BE2C (cell line): ENCODE results near the gene HSPH1.

Source experiments
- DNase-seq: peaks from one replicate; pipeline ENCODE4 v3.0.0-alpha.2; 2020
- H3K27me3 ChIP-seq: fragments of 250-450 bp; sonication (Bioruptor Pico); 2 replicates; pipeline ENCODE4 v1.5.1; 2020; ENCODE audit warnings: mild to moderate bottlenecking
- H3K36me3 ChIP-seq: fragments of 250-450 bp; sonication (Bioruptor Pico); 2 replicates; pipeline ENCODE4 v1.5.1; 2020; ENCODE audit warnings: mild to moderate bottlenecking
- H3K4me1 ChIP-seq: fragments of 250-450 bp; sonication (Bioruptor Pico); 2 replicates; pipeline ENCODE4 v1.5.1; 2020
- H3K4me3 ChIP-seq: 2 replicates; pipeline ENCODE4 v1.5.1; 2011; ENCODE audit warnings: low read depth, low read length
- H3K9me3 ChIP-seq: fragments of 250-450 bp; sonication (Bioruptor Pico); 2 replicates; pipeline ENCODE4 v1.5.1; 2020
- TF ChIP-seq, protein P1 (sequence below): IDR thresholded peaks from 2 replicates; pipeline ENCODE4 v1.5.1; 2012; ENCODE audit warnings: mild to moderate bottlenecking, low read depth, low read length

The HSPH1 gene

DNA sequence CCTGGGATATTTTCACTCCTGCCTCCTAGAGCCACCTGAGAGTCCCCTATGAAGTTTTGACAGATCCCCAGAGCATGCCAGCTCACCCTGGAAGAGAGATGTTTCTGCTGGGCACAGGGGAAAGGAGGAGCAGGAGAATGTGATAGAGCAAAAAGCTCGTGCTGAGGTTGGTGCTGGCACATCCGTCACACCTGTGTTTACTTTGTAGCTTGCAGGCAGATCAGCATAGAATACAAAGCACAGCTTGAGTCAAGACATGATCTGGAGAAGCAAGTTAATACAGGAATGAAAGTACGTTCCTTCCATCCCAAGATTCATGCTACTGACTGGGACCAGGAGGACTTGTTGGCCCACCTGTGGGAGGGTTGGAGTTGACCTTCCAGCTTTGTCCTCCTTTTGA lies 46.1 kb downstream of the HSPH1 start:
- no peaks in the 10 kb centered on the region for H3K36me3 ChIP-seq
- H3K4me1 ChIP-seq = no peaks in the 10 kb centered on the region
- DNase-seq = no peak
- TF ChIP-seq, protein P1, sequence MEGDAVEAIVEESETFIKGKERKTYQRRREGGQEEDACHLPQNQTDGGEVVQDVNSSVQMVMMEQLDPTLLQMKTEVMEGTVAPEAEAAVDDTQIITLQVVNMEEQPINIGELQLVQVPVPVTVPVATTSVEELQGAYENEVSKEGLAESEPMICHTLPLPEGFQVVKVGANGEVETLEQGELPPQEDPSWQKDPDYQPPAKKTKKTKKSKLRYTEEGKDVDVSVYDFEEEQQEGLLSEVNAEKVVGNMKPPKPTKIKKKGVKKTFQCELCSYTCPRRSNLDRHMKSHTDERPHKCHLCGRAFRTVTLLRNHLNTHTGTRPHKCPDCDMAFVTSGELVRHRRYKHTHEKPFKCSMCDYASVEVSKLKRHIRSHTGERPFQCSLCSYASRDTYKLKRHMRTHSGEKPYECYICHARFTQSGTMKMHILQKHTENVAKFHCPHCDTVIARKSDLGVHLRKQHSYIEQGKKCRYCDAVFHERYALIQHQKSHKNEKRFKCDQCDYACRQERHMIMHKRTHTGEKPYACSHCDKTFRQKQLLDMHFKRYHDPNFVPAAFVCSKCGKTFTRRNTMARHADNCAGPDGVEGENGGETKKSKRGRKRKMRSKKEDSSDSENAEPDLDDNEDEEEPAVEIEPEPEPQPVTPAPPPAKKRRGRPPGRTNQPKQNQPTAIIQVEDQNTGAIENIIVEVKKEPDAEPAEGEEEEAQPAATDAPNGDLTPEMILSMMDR = no peak
- H3K4me3 ChIP-seq = no peak overlapping the region
- H3K9me3 ChIP-seq = no peaks in the 10 kb centered on the region
- no peaks in the 10 kb centered on the region for H3K27me3 ChIP-seq

DNA sequence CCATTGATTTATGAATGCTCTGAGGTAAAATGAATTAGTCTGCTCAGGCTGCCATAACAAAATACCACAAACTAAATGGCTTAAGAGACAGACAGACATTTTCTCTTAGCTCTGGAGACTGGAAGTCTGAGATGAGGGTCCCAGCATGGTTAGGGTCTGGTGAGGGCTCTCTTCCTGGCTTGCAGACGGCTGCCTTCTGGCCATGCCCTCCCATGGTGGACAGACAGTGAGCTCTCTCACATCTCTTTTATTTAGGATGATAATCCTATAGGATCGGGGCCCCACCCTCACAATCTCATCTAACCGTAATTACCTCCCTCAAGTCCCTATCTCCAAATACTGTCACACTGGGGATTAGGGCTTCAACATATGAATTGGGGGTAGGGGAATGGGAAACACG lies 47.1 kb downstream of the HSPH1 start:
- Histone ChIP-seq H3K4me1 (no peaks in the 10 kb centered on the region), H3K9me3 (no peaks in the 10 kb centered on the region), H3K4me3 (no peak overlapping the region), H3K36me3 (no peaks in the 10 kb centered on the region), H3K27me3 (no peaks in the 10 kb centered on the region)
- TF ChIP-seq, protein P1 = no peak
- no peak for DNase-seq

GRCh38 chr13:31111136-31111535 lies 50.6 kb downstream of the HSPH1 start:
- TF ChIP-seq, protein P1 = no peak
- Histone ChIP-seq H3K27me3 (no peaks in the 10 kb centered on the region), H3K9me3 (no peaks in the 10 kb centered on the region), H3K4me3 (no peak overlapping the region), H3K36me3 (no peaks in the 10 kb centered on the region), H3K4me1 (no peaks in the 10 kb centered on the region)
- DNase-seq = no peak

DNA sequence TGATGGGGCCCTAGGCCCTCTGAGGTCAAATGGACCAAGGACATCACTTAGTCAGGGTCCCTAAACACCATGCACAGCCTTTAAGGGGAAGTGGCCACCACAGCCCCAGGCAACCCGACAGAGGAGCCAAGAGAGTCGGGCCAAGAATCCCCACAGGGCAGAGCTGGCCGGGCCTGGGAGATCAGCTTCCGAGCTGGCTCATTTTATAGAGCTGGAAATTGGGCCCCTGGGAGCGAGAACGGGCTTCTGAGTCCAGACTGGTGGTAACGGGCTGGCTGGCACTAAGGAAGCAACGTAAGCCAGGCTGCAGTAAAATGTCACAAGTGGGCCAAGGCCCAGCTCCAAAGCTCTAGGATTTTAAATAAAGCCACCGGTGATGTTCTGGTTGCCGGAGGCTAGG lies 51.1 kb downstream of the HSPH1 start:
- Histone ChIP-seq H3K4me1 (no peaks in the 10 kb centered on the region), H3K4me3 (no peak overlapping the region), H3K36me3 (no peaks in the 10 kb centered on the region), H3K9me3 (no peaks in the 10 kb centered on the region), H3K27me3 (no peaks in the 10 kb centered on the region)
- DNase-seq = peak; percentile 21
- TF ChIP-seq, protein P1 = no peak

DNA sequence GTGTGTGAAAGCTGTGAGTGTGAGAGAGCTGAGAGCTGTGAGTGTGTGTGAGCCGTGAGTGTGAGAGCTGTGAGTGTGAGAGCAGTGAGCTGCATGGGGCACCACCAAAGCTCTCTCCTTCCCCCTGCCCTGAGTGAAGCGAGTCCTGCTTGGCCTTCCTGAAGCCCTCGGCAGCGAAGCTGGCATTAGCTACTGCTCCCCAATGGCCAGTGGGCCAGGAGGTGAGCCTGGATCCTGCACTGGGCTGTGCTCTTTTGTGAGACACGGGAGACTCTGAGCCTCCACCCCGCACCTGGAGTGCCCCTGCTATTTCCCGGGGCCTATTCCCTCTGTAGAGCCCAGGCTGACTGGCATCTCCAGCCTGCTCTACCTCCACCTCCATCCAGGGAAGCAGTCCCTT lies 51.5 kb downstream of the HSPH1 start:
- TF ChIP-seq, protein P1 = no peak
- Histone ChIP-seq H3K4me3 (no peak overlapping the region), H3K4me1 (no peaks in the 10 kb centered on the region), H3K9me3 (no peaks in the 10 kb centered on the region), H3K27me3 (no peaks in the 10 kb centered on the region), H3K36me3 (no peaks in the 10 kb centered on the region)
- no peak for DNase-seq

- Histone ChIP-seq H3K4me3 (no peak overlapping the region), H3K4me1 (no peaks in the 10 kb centered on the region), H3K36me3 (no peaks in the 10 kb centered on the region), H3K9me3 (no peaks in the 10 kb centered on the region), H3K27me3 (no peaks in the 10 kb centered on the region)
- TF ChIP-seq, protein P1 = no peak
- DNase-seq = no peak
These were observed 54.6 kb downstream of the HSPH1 start for GRCh38 chr13:31107109-31107508.
